Psoas muscle (tissue), 8 donors: ENCODE results near the gene SRD5A2. TPM values are rescaled to one million over a fixed set of nuclear protein-coding genes. Genes with fewer than 3 reads are reported as not detected.

Source experiments
- ATAC-seq, 4 donors: fragments of 200-7000 bp; cut with Tn5 transposase; one replicate each; pipeline ENCODE4 v1.9.1; 2020; ENCODE audit warnings: moderate library complexity in 3 of 4, mild to moderate bottlenecking in 2 of 4
- DNase-seq, 2 donors: peaks; one replicate each; pipeline ENCODE4 v3.0.0-alpha.2; 2020
- H3K27ac ChIP-seq: fragments of 200-600 bp; one replicate; pipeline ENCODE4 v1.8.0; 2022
- H3K27me3 ChIP-seq, 3 donors: fragments of 200-600 bp in 1 of 3; one replicate each; pipeline versions ENCODE4 v1.6.1 to v1.8.0; 2013 to 2022; ENCODE audit warnings: low read length in 2 of 3, mild to moderate bottlenecking in 2 of 3, moderate library complexity in 1 of 3; ENCODE audit not compliant: insufficient read depth in 3 of 3
- H3K36me3 ChIP-seq, 2 donors: fragments of 200-600 bp in 1 of 2; one replicate each; pipeline versions ENCODE4 v1.6.1 to v1.8.0; 2013 to 2022; ENCODE audit warnings: low read depth in 1 of 2, mild to moderate bottlenecking in 1 of 2, moderate library complexity in 1 of 2; ENCODE audit not compliant: insufficient read depth in 1 of 2
- H3K4me1 ChIP-seq: fragments of 200-600 bp; one replicate; pipeline ENCODE4 v1.8.0; 2022
- H3K4me3 ChIP-seq: fragments of 200-600 bp; one replicate; pipeline ENCODE4 v1.8.0; 2022; ENCODE audit warnings: mild to moderate bottlenecking
- H3K9me3 ChIP-seq: fragments of 200-600 bp; one replicate; pipeline ENCODE4 v1.8.0; 2022
- WGBS, 3 donors: extraction: QIAGEN DNeasy Blood & Tissue Kit; methylation state at CpG; one replicate each; pipeline versions ENCODE4 v1.1.6 to v1.1.7; 2013; 5-methylcytosine and 5-hydroxymethylcytosine counted together
- intact Hi-C, 2 donors: fragments of 100-400 bp; cut with DNase I; formaldehyde crosslinking; loops; one replicate each; pipeline versions ENCODE4 v1.11.0 to v1.14.2; 2022
- polyA plus RNA-seq, 3 donors: library from polyadenylated mRNA; stranded (reverse); fragments of 200-250 nt; gene quantifications; one replicate each; pipeline ENCODE4 v1.2.3, GENCODE V29; 2013
- total RNA-seq, 4 donors: library from RNA; stranded (reverse); fragmentation: NEBNext Ultra II Directional in 2 of 4; extraction: Animal tissue kit (Norgen Biotek cat#: 25700) in 2 of 4; gene quantifications; one replicate each; pipeline versions ENCODE4 v1.2.1 to v1.2.4, GENCODE V29; 2021 to 2023
- TF ChIP-seq, protein P1 (sequence below): fragments of 200-600 bp; IDR thresholded peaks from one replicate; pipeline ENCODE4 v1.8.0; 2022; ENCODE audit warnings: antibody characterized with exemption
- donor health status: healthy with polysubstance abuse.
- donor health status: DM: no; HTN: no; CAD: no; lungs with moderate emphysema.
- donor health status: Bipolar disorder and iron deficiency.
- donor health status: healthy.
- donor health status: DM: yes; HTN: yes; CAD: no.
- donor health status: DM: no; HTN: no; CAD: no.
- donor health status: DM: no; HTN: no; CAD: no.
- donor health status: DM: yes; HTN: yes; CAD: no.

The SRD5A2 gene
- total and polyA plus RNA-seq, 7 donors, result 0.01 to 0.16 (median 0.09) TPM; not detected in 1

DNA sequence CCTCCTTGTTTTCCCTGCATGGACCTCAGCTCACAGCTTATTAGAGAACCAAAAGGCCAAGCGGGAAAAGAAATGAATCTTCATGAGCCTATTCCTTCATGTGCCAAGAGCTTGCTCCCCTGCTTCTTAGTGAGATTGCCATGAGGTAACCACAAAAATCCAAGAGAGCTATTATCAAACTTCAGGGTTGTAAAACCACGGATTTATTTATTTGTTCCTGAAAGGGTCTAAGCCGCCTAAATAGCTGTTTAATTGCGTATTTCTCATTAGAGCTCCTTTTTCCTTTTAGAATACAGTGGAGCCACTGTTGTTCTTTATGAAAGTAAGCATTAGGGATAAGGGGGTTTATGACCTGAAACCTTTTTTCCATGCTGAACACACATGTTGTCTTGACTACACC is 58.0 kb downstream of the SRD5A2 start:
- Histone ChIP-seq H3K4me1 (no peaks in the 10 kb centered on the region), H3K4me3 (no peak overlapping the region), H3K27ac (no peak overlapping the region), H3K9me3 (no peaks in the 10 kb centered on the region), H3K27me3 (no peaks in the 10 kb centered on the region), H3K36me3 (no peaks in the 10 kb centered on the region)
- intact Hi-C loops, result loop anchor here in 1 of 2 donors (5.0 kb wide), 1 partner anchor 805 kb away; no protein-coding TSS in a partner anchor
- WGBS, 3 donors, result 87 to 90% (median 87%) methylated on average over 4 of the region's 4 CpGs
- DNase-seq (no peak), ATAC-seq (no peak)
- TF ChIP-seq, protein P1, sequence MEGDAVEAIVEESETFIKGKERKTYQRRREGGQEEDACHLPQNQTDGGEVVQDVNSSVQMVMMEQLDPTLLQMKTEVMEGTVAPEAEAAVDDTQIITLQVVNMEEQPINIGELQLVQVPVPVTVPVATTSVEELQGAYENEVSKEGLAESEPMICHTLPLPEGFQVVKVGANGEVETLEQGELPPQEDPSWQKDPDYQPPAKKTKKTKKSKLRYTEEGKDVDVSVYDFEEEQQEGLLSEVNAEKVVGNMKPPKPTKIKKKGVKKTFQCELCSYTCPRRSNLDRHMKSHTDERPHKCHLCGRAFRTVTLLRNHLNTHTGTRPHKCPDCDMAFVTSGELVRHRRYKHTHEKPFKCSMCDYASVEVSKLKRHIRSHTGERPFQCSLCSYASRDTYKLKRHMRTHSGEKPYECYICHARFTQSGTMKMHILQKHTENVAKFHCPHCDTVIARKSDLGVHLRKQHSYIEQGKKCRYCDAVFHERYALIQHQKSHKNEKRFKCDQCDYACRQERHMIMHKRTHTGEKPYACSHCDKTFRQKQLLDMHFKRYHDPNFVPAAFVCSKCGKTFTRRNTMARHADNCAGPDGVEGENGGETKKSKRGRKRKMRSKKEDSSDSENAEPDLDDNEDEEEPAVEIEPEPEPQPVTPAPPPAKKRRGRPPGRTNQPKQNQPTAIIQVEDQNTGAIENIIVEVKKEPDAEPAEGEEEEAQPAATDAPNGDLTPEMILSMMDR, result no peak

GRCh38 chr2:31517442-31518203 is 63.1 kb downstream of the SRD5A2 start:
- WGBS, 3 donors, result 74 to 83% (median 76%) methylated on average over 7 of the region's 7 CpGs
- DNase-seq (no peak), ATAC-seq (no peak)
- H3K27ac ChIP-seq, result no peak overlapping the region
- H3K36me3 ChIP-seq, result no peaks in the 10 kb centered on the region
- H3K9me3 ChIP-seq, result no peaks in the 10 kb centered on the region
- no peaks in the 10 kb centered on the region for H3K4me1 ChIP-seq
- H3K4me3 ChIP-seq, result no peak overlapping the region
- H3K27me3 ChIP-seq, result no peaks in the 10 kb centered on the region
- TF ChIP-seq, protein P1, result no peak
- intact Hi-C loops, result no loop called here

DNA sequence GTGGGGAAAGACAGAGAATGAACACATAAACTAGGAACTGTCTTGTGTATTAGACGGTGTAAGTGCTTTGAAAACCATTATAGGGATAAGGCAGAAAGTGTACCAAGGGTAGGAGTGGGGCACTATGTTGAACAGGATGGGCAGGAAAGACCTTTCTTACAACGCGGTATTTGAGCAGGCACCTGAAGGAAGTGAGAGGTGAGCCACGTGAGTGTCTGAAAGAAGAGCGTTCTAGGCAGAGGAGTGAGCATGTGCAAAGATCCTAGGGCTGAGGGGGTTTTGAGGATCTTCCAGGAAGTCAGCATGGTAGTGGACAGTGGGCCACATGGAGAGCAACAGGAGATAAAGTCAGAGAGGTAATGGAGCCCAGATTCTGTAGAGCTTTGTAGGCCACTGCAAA is 65.2 kb downstream of the SRD5A2 start:
- no peak for DNase-seq
- ATAC-seq, result no peak
- intact Hi-C loops, result no loop called here
- Histone ChIP-seq H3K36me3 (no peaks in the 10 kb centered on the region), H3K4me3 (no peak overlapping the region), H3K27me3 (no peaks in the 10 kb centered on the region), H3K4me1 (no peaks in the 10 kb centered on the region), H3K27ac (no peak overlapping the region), H3K9me3 (no peaks in the 10 kb centered on the region)
- 85 to 88% (median 87%) methylated on average over 5 of the region's 5 CpGs for WGBS, 3 donors
- TF ChIP-seq, protein P1, result no peak

GRCh38 chr2:31513553-31513952 is 67.2 kb downstream of the SRD5A2 start:
- 82 to 87% (median 86%) methylated on average over 3 of the region's 3 CpGs for WGBS, 3 donors
- TF ChIP-seq, protein P1, result no peak
- no peaks in the 10 kb centered on the region for H3K36me3 ChIP-seq
- no peaks in the 10 kb centered on the region for H3K9me3 ChIP-seq
- no peaks in the 10 kb centered on the region for H3K4me1 ChIP-seq
- no peaks in the 10 kb centered on the region for H3K27me3 ChIP-seq
- H3K27ac ChIP-seq, result no peak overlapping the region
- no peak overlapping the region for H3K4me3 ChIP-seq
- DNase-seq (no peak), ATAC-seq (no peak)
- intact Hi-C loops, result no loop called here

DNA sequence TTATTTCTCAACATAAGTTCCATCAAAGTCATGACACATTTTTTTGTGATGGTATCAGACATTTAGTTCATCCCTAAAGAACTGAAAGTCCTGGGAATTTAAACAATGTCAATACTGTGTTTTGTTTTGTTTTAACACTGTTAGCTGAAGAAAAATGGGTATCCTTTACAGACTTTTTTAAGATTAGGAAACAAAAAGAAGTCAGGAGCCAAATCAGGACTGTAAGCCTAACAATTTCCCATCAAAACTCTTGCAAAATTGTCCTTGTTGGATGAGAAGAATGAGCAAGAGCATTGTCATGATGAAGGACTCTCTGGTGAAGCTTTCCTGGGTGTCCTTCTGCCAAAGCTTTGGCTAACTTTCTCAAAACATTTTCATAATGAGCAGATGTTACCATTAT is 69.4 kb downstream of the SRD5A2 start:
- ATAC-seq, result no peak
- H3K27ac ChIP-seq, result no peak overlapping the region

More for the DNA sequence above, 69.4 kb downstream of the SRD5A2 start:
- H3K36me3 ChIP-seq, result no peaks in the 10 kb centered on the region
- DNase-seq, result no peak
- no peaks in the 10 kb centered on the region for H3K9me3 ChIP-seq
- no peaks in the 10 kb centered on the region for H3K4me1 ChIP-seq
- intact Hi-C loops, result no loop called here
- TF ChIP-seq, protein P1, result no peak
- no peak overlapping the region for H3K4me3 ChIP-seq
- H3K27me3 ChIP-seq, result no peaks in the 10 kb centered on the region
